Tibial artery (tissue), 4 donors: ENCODE results near the gene ERC2.
"Not testable (repeated sequence)": the region's sequence is repeated elsewhere in the genome, so short reads cannot be mapped to it uniquely, and the experiment has no call there.

Experiments used
- DNase-seq, 2 donors: peaks; one replicate each; pipeline ENCODE4 v3.0.0-alpha.2; 2019
- H3K27ac ChIP-seq, 2 donors: fragments of 200-600 bp; sonication (generic) in 1 of 2; 1 replicate in 1 of 2; 2 replicates in 1 of 2; pipeline ENCODE4 v1.5.1; 2018 to 2019; ENCODE audit warnings: mild to moderate bottlenecking in 1 of 2
- H3K27me3 ChIP-seq, 2 donors: fragments of 200-600 bp; sonication (generic) in 1 of 2; one replicate each; pipeline versions ENCODE4 v1.5.1 to v1.6.0; 2016 to 2019
- H3K36me3 ChIP-seq, 3 donors: fragments of 200-600 bp; sonication (generic) in 2 of 3; one replicate each; pipeline ENCODE4 v1.5.1; 2016 to 2019; ENCODE audit warnings: mild to moderate bottlenecking in 2 of 3
- H3K4me1 ChIP-seq, 4 donors: fragments of 200-600 bp; sonication (generic) in 2 of 4; 1 replicate in 3 of 4; 2 replicates in 1 of 4; pipeline ENCODE4 v1.5.1; 2016 to 2019
- H3K4me3 ChIP-seq, 2 donors: fragments of 200-600 bp; sonication (generic) in 1 of 2; 1 replicate in 1 of 2; 2 replicates in 1 of 2; pipeline ENCODE4 v1.5.1; 2018 to 2019; ENCODE audit warnings: mild to moderate bottlenecking in 2 of 2
- H3K9me3 ChIP-seq, 3 donors: fragments of 200-600 bp; sonication (generic) in 1 of 3; one replicate each; pipeline ENCODE4 v1.5.1; 2016 to 2019
- intact Hi-C: fragments of 100-400 bp; cut with DNase I; formaldehyde crosslinking; loops from one replicate; pipeline ENCODE4 v1.15.0; 2023; ENCODE audit warnings: low total_unique reads
- TF ChIP-seq, protein P1 (sequence below), 2 experiments: fragments of 200-600 bp in 1 of 2; fragments of 450-650 bp in 1 of 2; IDR thresholded peaks; one replicate each; pipeline ENCODE4 v1.5.1; 2017 to 2019; ENCODE audit warnings: antibody characterized with exemption in 2 of 2, mild to moderate bottlenecking in 1 of 2, moderate library complexity in 1 of 2

The ERC2 gene

DNA sequence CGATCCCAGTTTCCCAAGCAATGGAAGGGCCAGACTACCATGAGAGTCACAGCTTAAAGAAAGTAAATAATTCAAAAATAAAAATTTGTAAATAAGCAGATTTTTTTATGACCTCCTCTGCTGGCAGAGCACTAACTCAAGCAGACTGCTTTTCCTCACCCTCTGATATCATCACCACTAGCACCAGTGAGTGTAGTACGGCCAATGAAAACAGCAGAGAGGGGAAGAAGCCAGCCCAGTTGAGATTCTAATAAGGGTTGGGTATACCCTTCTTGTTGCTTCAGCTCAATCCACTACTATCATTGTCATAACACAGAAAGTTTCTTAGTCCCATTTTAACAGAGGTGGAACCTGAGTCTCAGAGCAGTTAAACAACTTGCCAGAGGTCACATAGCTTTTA lies 193.1 kb downstream of the ERC2 start:
- Histone ChIP-seq H3K27me3 (no peaks in the 10 kb centered on the region), H3K4me3 (no peak overlapping the region), H3K9me3 (no peaks in the 10 kb centered on the region), H3K36me3 (no peaks in the 10 kb centered on the region), H3K27ac (no peak overlapping the region), H3K4me1 (no peaks in the 10 kb centered on the region)
- TF ChIP-seq, protein P1, sequence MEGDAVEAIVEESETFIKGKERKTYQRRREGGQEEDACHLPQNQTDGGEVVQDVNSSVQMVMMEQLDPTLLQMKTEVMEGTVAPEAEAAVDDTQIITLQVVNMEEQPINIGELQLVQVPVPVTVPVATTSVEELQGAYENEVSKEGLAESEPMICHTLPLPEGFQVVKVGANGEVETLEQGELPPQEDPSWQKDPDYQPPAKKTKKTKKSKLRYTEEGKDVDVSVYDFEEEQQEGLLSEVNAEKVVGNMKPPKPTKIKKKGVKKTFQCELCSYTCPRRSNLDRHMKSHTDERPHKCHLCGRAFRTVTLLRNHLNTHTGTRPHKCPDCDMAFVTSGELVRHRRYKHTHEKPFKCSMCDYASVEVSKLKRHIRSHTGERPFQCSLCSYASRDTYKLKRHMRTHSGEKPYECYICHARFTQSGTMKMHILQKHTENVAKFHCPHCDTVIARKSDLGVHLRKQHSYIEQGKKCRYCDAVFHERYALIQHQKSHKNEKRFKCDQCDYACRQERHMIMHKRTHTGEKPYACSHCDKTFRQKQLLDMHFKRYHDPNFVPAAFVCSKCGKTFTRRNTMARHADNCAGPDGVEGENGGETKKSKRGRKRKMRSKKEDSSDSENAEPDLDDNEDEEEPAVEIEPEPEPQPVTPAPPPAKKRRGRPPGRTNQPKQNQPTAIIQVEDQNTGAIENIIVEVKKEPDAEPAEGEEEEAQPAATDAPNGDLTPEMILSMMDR (IDR thresholded peaks at IDR 0.05): no peak
- intact Hi-C loops: no loop called here
- DNase-seq: no peak

DNA sequence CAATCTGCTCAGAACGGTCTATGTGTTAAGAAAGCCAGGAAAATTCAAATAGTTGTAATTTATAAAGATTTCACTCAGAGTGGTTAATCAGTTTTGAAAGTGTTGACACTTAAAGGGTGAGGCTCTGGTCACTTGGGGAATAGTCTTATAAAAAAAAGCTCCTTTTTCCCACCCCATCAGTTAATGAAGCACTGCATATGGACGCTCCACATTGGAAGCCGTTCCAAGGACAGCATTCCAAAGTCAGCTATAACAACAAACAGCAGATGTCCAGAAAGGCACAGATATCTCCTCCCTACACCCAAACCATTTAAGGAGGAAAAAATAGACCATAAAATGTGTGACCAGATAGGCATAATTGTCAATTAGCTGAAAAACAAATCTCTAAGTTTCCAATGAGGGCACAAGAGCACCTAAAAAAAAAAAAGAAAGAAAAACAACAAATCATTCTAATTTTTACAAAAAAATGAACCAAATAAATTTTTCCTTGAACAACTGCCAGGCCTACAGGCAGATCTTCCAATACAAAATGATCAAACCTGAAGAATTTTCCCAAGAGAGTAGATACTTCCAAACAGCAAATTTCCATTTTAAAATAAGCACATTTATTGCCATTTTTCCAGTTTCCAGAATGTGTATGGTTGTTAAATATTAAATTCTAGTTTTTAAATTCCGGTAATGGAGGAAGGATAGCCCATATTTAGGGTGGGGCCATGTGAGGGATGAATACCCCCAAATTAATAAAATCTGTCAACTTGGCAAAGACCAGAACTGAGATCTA lies 198.3 kb downstream of the ERC2 start:
- H3K27ac ChIP-seq: no peak overlapping the region
- no peak for DNase-seq
- H3K36me3 ChIP-seq: no peaks in the 10 kb centered on the region
- H3K27me3 ChIP-seq: no peaks in the 10 kb centered on the region
- TF ChIP-seq, protein P1 (IDR thresholded peaks at IDR 0.05): no peak
- intact Hi-C loops: no loop called here
- peaks cover 0 to 5% (median 0%) of the 10 kb centered on the region in 4 donors for H3K4me1 ChIP-seq
- no peak overlapping the region for H3K4me3 ChIP-seq
- no peaks in the 10 kb centered on the region for H3K9me3 ChIP-seq

DNA sequence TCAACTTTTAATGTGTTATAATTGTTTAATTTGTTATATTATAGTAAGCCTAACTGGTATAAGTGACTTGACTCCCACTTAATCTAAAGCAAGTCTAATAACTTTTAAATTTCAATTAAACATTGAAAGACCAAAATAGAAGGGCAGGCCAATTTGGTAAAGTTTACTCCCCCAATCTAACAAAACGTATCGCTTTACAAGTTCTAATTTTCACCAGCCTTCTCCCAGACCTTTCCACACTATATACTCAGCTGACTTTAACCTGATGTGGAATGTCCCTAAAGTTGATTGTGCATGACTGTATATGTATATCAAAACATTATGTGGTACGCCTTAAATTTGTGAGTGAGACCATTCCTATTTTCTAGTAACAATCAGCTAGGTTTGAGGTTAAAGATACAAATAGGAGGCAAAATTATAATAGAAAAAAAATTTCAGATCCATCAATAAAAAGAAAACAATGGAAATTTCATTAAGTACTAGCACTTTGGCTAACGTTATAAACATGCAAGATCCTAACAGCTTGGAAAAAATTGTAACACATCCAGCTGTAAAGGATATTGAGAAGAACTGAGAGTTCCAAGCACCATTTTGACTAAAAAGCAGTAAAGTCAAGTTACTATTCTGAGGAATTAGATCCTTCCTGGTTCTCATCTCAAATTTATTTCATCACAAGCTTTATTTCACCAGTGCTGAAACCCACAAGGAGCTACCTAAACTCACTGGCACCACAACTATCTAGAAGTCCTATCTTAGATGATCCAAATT lies 199.5 kb downstream of the ERC2 start:
- TF ChIP-seq, protein P1 (IDR thresholded peaks at IDR 0.05): no peak
- Histone ChIP-seq H3K27ac (no peak overlapping the region), H3K4me3 (no peak overlapping the region), H3K9me3 (no peaks in the 10 kb centered on the region), H3K27me3 (no peaks in the 10 kb centered on the region), H3K4me1 (peaks cover 0 to 5% (median 0%) of the 10 kb centered on the region in 4 donors), H3K36me3 (no peaks in the 10 kb centered on the region)
- DNase-seq: no peak
- intact Hi-C loops: no loop called here

DNA sequence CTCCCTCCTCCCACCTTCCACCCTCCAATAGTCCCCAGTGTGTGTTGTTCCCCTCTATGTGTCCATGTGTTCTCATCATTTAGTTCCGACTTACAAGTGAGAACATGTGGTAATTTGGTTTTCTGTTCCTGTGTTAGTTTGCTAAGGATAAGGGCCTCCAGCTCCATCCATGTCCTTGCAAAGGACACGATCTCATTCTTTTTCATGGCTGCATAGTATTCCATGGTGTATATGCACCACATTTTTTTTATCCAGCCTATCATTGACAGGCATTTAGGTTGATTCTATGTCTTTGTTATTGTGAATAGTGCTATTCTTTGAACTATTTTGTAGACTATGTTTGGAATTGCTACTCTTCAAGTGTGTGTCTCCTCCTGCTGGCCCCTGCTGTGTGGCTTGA lies 206.4 kb downstream of the ERC2 start:
- not testable (repeated sequence) for H3K4me1 ChIP-seq

DNA sequence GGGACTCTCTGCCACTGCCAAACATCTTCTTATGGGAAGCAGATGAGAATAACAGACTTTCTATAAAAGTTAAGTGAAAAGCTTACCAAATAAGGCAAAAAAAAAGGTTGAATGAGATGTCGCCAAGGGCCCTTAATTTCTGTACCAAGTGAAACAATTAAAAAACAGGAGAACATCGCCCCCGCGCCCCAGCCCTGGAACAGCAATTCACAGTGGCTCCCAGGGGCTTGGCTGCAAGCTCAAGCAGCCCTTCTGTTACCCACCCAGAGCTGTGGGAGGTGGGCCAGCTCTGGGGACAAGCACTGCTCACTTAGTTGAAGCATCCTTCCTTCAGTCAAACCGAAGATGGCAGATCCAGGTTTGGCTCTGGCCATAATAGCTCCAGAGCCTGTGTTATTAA lies 208.0 kb downstream of the ERC2 start:
- Histone ChIP-seq H3K36me3 (no peaks in the 10 kb centered on the region), H3K27me3 (no peaks in the 10 kb centered on the region), H3K4me3 (no peak overlapping the region), H3K4me1 (no peaks in the 10 kb centered on the region), H3K9me3 (no peaks in the 10 kb centered on the region), H3K27ac (no peak overlapping the region)
- no peak for DNase-seq
- intact Hi-C loops: no loop called here
- TF ChIP-seq, protein P1 (IDR thresholded peaks at IDR 0.05): no peak

More for the DNA sequence above, 206.4 kb downstream of the ERC2 start:
- intact Hi-C loops, H3K9me3 ChIP-seq, H3K27me3 ChIP-seq, DNase-seq, H3K4me3 ChIP-seq, H3K27ac ChIP-seq, H3K36me3 ChIP-seq: not testable (repeated sequence)

DNA sequence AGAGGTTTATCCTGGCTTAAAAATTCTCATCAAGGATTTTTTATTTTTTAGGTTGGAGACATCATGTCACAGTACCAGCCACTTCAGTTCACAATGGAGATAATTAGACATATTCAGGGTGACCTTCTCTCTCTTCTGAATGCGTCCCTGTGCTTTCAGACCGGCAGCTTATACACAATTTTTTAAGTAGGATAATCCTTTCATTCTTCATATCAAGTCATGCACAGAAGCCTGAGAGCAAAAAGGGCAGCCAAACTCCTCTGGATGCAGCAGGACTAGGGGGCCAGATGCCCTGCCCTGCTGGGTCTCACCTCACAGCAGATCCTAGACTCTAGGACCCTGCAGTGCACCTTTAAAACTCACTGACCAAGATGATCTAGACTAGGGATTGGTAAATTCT lies 210.4 kb downstream of the ERC2 start:
- no peak for DNase-seq
- Histone ChIP-seq H3K4me3 (no peak overlapping the region), H3K27me3 (no peaks in the 10 kb centered on the region), H3K9me3 (no peaks in the 10 kb centered on the region), H3K36me3 (no peaks in the 10 kb centered on the region), H3K27ac (no peak overlapping the region), H3K4me1 (no peaks in the 10 kb centered on the region)
- intact Hi-C loops: loop anchor here (10.0 kb wide), 1 partner anchor 1403 kb away; no protein-coding TSS in a partner anchor
- TF ChIP-seq, protein P1 (IDR thresholded peaks at IDR 0.05): no peak
